Islet precursor cell (in vitro differentiated cells): ENCODE measurements around the gene CERS4.
A peak's percentile ranks its signal among the peaks of the same experiment; 100 is the strongest.
"Not testable (repeated sequence)": the region's sequence is repeated elsewhere in the genome, so short reads cannot be mapped to it uniquely, and the experiment has no call there.

Experiments
- DNase-seq: peaks from one replicate; pipeline ENCODE4 v3.0.0-alpha.2; 2018

Gene CERS4

DNA sequence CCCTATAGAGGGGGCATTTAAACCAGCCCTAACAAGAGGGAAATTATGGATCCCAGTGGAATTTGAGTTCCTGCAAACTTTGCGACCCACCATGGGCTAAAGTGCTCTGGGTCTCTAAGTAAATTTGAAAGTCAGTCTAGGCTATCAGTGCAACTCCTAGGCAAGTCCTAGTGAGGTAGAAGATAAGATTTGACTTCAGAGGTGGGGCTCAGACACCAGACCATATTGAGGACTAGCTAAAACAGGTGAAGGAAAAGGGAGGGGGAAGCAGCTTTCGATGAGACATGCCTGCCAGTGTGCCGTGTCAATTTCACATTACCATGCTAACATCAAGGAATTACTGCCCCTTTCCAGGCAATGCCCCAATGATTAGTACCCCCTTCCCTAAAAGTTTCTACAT, 60.6 kb downstream of the CERS4 start:
- no peak for DNase-seq

DNA sequence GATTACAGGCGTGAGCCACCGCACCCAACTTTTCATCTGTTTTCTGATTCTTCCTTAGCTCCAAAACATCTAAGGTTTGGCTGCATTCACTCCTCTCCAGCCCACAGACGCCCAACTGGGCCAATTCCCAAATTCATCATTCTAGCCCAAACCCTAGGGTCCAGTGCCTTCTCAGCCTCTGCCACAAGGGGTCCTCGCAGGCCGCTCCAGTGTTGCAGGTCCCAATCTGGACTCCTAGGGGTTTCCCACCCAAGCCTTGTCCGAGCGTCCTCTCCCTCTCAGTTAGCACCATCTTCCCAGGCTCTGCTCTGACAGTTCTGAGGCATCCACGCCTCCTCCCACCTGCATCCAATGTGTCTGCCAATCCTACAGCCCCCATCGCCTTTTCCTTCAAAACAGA, 67.3 kb downstream of the CERS4 start:
- DNase-seq, result not testable (repeated sequence)

DNA sequence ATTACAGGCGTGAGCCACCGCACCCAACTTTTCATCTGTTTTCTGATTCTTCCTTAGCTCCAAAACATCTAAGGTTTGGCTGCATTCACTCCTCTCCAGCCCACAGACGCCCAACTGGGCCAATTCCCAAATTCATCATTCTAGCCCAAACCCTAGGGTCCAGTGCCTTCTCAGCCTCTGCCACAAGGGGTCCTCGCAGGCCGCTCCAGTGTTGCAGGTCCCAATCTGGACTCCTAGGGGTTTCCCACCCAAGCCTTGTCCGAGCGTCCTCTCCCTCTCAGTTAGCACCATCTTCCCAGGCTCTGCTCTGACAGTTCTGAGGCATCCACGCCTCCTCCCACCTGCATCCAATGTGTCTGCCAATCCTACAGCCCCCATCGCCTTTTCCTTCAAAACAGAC, 82.2 kb downstream of the CERS4 start:
- DNase-seq, result not testable (repeated sequence)

DNA sequence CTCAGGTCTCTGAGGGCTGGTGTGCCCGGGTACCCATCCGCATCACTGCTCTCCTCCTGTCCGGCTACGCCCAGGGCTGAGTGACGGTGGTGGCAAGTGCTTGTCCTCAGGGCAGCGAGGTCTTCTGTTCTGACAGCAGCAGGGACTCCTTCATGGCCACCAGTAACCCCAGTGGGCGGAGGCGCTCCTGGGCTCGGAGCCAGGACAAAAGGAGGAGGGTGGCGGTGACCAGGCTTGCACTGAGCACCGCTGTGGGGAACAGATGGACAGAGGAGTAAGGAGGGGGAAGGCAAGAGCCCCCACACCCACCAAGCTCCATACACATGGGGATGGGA, 93.2 kb downstream of the CERS4 start:
- no peak for DNase-seq

DNA sequence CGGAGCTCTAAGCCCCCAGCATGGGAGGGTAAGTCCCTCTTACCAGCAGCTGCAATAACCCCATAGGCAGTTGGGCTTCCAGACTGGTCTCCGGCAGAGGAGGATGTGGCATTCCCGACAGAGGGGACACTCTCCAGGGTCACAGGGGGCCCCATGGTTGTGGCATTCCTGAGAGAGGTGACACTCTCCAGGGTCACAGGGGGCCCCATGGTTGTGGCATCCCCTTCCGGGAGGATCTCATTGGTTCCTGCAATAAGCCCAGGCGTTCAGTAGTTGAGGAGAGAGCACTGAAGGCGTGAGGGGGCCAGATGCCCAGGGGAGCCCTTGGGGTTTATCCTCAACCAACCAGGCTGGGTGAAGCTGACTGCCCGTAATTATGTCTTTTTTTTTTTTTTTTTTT, 93.6 kb downstream of the CERS4 start:
- DNase-seq, result no peak

DNA sequence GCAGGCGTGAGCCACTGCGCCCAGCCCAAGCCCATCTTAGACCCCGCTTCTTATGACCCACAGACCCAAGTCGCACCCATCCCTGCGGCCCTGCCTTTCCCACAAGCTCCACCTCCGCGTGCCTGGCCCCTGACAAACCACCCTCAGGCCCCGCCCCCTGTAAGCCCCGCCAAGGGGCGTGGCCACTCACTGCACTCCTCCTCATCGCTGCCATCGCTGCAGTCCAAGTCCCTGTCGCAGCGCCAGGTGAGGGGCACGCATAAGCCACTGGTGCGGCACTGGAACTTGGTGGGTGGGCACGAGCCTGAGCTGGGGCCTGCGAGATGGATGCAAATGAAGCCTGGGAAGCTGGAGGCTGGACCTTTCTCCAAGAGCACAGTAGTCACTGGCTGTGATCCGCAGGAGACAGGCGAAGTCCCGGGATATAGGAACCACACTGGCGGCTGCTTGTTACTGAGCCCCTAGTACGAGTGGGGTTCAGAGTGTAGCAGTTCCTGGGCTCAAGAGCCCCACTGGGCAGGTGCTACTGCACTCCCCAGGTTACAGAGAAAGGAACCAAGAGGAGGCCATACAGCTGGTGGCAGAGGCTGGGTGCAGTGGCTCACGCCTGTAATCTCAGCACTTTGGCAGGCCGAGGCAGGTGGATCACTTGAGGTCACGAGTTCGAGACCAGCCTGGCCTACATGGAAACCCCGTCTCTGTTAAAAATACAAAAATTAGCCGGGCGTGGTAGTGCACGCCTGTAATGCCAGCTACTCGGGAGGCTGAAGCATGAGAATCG, 95.9 kb downstream of the CERS4 start:
- DNase-seq, result peak; percentile 93

DNA sequence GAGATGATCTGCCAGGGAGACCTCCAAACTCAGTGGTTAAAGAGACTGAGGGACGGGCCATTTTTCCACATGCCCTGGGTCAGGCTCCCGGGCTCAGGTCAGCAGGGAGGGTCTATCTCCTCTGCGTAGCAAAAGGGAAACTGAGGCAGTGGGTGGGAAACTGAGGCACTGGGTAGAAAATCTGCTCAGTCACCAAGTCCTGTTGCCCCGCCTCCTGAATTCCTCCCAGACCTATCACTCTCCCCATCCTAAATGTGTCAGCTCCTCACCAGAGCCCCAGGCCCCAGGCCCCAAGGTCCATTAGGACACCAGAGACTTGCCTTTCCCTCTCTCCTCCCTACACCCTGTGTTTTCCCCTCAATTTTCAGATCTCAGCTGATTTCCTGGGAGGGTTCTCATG, 96.6 kb downstream of the CERS4 start:
- no peak for DNase-seq

DNA sequence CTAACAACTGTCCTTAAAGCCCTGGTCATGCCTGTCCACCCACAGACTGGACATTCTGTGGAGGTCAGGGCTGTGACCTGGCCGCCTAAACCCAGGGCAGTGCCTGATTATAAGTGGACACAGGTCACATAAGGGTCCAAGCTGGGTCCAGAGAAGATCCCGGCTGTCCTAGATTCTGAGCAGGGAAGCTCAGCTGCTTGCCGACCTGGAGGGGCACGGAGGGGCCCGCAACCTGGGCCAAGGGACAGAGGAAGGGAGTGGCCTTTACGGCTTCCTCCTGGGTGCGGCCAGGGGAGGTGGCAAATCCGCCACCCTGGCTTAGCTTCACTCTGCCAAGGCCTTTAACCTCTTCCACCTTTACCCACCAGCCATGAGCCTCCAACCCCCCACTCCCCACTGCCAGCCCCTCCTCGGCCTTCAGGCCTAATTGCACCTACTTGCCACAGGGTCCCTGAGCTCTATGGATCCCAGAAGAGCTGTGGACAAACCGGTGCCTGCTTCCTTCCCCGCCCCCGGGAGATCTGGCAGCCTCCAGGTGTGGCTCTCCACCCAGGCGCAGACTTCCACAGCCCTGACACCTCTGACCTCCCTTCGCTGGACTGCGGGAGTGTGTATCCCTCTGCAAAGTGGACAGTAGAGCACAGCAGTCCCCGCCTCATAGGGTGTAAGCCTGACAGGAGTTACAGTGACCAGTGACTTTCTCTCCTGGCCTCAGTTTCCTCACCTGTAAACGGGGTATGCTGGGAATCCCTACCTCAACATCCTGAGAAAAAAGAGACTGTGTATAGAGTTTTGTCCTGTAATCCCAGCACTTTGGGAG, 97.3 kb downstream of the CERS4 start:
- no peak for DNase-seq

DNA sequence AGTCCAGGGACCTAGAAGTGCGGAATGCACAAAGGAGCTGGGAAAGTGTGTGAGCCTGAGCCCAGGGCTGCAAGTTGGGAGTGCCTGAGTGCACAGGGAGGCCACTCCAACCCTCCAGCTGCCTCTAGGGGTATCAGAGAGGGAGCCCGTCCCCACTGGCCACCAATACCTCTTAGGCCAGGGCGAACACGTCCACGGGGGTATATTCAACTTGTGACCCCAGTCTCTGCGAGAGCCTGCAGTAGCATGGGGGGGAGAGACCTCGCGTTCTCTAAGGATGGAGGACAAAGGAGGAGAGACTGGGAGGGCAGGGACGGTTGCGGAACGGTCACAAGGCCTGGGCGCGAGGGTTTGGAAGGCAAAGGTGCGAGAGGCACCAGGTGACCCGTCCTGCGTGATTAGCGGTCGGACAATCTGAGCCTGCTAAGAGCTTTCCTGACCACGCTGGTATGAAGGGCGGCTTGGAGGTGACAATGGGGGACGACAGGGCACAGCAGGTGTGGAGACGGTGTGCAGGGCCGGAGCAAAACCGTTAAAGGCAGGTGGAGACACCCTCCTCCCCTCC, 98.3 kb downstream of the CERS4 start:
- no peak for DNase-seq

DNA sequence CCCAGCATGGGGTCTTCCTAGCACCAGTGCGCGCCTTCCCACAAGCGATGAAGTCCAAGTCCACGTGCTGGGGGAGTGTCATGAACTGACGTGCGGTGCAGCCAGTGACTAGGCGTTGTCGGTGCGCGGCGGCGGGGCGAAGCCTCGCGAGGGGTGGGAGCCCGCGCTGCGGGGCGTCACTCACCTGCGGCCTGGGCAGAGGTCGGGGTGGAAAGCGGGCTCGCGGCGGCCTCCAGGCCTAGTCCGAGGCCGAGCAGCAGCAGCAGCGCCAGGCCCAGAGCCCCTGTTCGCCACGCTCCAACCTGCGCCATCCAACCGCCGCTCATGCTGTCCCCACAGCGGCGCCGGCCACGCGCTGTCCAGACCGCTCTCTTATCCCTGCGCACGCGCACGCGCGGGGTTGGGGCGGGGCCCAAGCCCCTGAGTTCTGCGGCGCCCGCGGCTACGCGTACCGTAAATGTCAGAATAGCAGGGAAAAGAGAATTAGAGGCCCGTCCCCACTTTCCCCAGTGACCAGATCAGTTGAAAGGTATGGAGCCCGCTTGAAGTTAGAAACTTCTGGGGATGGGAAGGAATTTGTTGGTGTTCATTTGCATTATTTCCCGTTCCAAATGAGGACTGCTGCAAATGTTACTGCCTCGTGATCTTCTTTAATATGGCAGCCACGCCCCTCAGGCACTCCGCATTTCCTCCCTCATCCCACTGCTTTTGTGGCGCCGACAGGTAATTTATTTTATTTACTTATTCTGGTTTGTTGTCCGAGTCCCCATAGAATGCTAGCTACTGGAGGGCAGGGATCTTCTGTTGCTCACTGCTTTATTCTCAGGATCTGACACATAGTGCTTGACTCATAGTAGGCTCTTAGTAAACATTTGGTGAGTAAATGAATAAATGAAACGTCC, 99.0 kb downstream of the CERS4 start, which contains the start of gene CD320:
TSS of gene CD320 (minus strand) at position 394 of the 902 bp plus-strand sequence. CDS start at position 326, 68 bp downstream.
- peak; percentile 93 for DNase-seq

DNA sequence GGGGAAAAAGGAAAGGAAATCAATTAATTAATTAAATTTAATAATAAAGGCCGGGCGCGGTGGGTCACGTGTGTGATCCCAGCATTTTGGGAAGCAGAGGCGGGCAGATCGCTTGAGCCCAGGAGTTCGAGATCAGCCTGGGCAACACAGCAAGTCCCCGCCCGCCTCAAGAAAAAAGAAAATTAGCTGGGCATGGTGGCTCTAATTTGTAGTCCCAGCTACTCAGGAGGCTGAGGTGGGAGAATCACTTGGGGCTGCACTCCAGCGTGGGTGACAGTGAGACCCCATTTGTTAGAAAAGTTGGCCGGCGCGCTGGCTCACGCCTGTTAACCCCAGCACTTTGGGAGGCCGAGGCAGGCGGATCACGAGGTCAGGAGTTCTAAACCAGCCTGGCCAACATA, 99.7 kb downstream of the CERS4 start:
- no peak for DNase-seq

DNA sequence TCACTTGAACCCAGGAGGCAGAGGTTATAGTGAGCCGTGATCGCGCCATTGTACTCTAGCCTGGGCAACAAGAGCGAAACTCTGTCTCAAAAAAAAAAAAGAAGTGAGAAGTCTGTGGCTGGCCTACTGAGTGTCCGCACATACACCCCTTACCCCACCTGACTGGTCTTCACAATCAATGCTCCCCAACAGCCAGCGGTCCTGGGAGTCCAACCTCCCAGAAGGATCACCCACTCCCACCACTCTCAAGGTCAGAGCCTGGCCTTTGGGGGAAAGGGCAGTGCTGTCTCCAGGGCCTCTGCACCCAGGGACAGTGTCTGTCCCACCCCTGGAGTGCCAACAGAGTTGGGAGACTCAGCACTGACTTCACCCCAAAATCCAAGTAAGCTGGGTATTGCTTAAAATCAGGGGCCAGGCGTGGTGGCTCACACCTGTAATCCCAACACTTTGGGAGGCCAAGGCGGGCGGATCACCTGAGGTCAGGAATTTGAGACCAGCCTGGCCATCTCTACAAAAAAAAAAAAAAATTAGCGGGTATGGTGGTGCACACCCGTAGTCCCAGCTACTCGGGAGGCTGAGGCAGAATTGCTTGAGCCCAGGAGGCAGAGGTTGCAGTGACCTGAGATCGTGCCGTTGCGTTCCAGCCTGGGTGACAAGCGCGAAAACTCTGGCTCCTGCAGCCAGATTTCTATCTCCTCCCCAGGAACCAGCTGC, 101.3 kb downstream of the CERS4 start:
- no peak for DNase-seq

DNA sequence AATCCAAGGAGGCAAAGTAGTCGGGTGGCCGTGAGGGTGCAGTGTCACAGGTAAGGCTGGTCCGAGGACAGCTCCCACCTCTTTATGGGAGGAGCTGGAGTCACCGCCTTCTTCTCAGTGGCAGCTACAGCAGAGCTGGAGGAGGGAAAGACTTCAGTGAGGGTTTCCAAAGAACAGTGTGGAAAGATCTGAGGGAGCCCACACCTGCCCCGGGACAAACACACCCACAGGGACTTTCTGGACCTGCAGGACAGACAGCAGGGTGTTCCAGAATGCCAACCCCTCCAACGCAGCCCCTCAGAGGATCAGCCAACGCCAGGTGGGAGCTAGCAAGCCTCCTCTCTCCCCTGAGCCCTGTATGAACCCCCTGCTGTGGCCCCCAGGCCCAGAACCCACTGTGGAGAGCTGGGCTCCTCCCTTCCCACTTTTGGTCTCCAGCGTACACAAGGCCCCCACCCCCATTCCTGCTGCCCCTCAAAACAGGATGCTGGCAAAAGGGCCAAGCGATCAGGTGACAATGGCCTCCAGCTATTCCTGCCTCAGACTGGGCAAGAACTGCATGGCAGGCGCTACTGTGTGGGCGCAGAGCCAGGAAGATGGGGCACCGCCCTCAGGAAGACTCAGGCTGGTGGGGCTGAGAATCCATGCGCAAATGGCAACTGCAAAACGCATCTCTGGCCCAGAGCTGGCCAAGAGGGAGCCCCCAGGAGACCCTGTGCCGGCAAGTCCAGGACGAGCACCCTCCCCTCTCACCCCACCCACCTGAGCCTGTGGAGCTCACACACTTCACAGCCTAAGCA, 102.5 kb downstream of the CERS4 start:
- no peak for DNase-seq
